NB4 (cell line): Measurements from ENCODE around the gene MYOD1.
A peak's percentile ranks its signal among the peaks of the same experiment; 100 is the strongest.

Experiments
- DNase-seq: peaks from one replicate; pipeline ENCODE4 v3.0.0; 2010; ENCODE audit warnings: low read depth
- H3K4me3 ChIP-seq: one replicate; pipeline ENCODE4 v1.5.1; 2011; ENCODE audit warnings: mild to moderate bottlenecking, low read depth, low read length, moderate library complexity
- CTCF ChIP-seq: IDR thresholded peaks from one replicate; pipeline ENCODE4 v1.5.1; 2012; ENCODE audit warnings: low read depth, low read length
- MAX ChIP-seq: IDR thresholded peaks from 2 replicates; pipeline ENCODE4 v1.6.1; 2011; ENCODE audit warnings: low read depth, low read length
- MYC ChIP-seq: IDR thresholded peaks from 2 replicates; pipeline ENCODE4 v1.6.1; 2011; ENCODE audit warnings: low read depth, low read length
- POLR2A ChIP-seq: IDR thresholded peaks from 2 replicates; pipeline ENCODE4 v1.6.1; 2011; ENCODE audit warnings: mild to moderate bottlenecking; ENCODE audit not compliant: insufficient read length; ENCODE audit errors: extremely low read depth

MYOD1 gene

GRCh38 chr11:17719028-17719937, at the start of gene MYOD1:
Gene MYOD1 (plus strand): TSS chr11:17719571. CDS start chr11:17719783, 212 bp downstream.
- no peak within 1 kb of the TSS for H3K4me3 ChIP-seq
- TF ChIP-seq MYC (no peak), POLR2A (no peak), MAX (no peak), CTCF (no peak)
- no peak for DNase-seq

- TF ChIP-seq CTCF (no peak), POLR2A (no peak), MYC (no peak), MAX (no peak)
- H3K4me3 ChIP-seq: no peak overlapping the region
- no peak for DNase-seq
Observed at GRCh38 chr11:17672469-17672868, 46.9 kb upstream of the MYOD1 start.

- no peak overlapping the region for H3K4me3 ChIP-seq
- TF ChIP-seq MYC (no peak), CTCF (no peak), POLR2A (no peak), MAX (no peak)
- no peak for DNase-seq
Observed at GRCh38 chr11:17673951-17674350, 45.4 kb upstream of the MYOD1 start.

GRCh38 chr11:17682848-17683247, 36.5 kb upstream of the MYOD1 start:
- H3K4me3 ChIP-seq: no peak overlapping the region
- TF ChIP-seq POLR2A (no peak), MAX (no peak), MYC (no peak), CTCF (no peak)
- no peak for DNase-seq

- peak; percentile 40 for DNase-seq
- H3K4me3 ChIP-seq: no peak overlapping the region
Observed at GRCh38 chr11:17683377-17684161, 35.8 kb upstream of the MYOD1 start.

More at GRCh38 chr11:17683377-17684161, 35.8 kb upstream of the MYOD1 start:
- TF ChIP-seq CTCF (no peak), POLR2A (no peak), MAX (no peak), MYC (no peak)
